K562 (cell line): Measurements from ENCODE around the gene AIFM1. TPM values are rescaled to one million over a fixed set of nuclear protein-coding genes. Genes with fewer than 3 reads are reported as not detected.
A peak's percentile ranks its signal among the peaks of the same experiment; 100 is the strongest.

ENCODE experiments used
- CHD7 ChIP-seq: fragments of 200-600 bp; sonication (generic); IDR thresholded peaks from one replicate; pipeline ENCODE4 v1.6.1; 2012; ENCODE audit warnings: mild to moderate bottlenecking, low read depth, low read length, inconsistent platforms
- ETV6 ChIP-seq, 3 experiments: fragments of 150-350 bp in 1 of 3; sonication (generic) in 1 of 3; formaldehyde crosslinking in 1 of 3; IDR thresholded peaks; 2 replicates each; pipeline versions ENCODE4 v1.6.1 to v1.8.0; 2014 to 2022; ENCODE audit warnings: borderline replicate concordance in 2 of 3, low read depth in 2 of 3, antibody characterized with exemption in 1 of 3, low read length in 1 of 3, mild to moderate bottlenecking in 1 of 3, missing genetic modification reagents in 1 of 3
- GTF2E2 ChIP-seq: fragments of 200-800 bp; sonication (Bioruptor generic); IDR thresholded peaks from 2 replicates; pipeline ENCODE4 v1.6.1; 2016; ENCODE audit warnings: missing genetic modification characterization, missing compliant biosample characterization
- HNRNPH1 ChIP-seq: fragments of 200-400 bp; formaldehyde crosslinking; optimal IDR thresholded peaks from 2 replicates; pipeline ENCODE3; 2017; ENCODE audit warnings: low read depth, mild to moderate bottlenecking, low read length, moderate library complexity
- MAFF ChIP-seq: IDR thresholded peaks from 2 replicates; pipeline ENCODE4 v1.6.1; 2012; ENCODE audit warnings: low read length, improper control_type of control experiment
- NR4A1 ChIP-seq, 2 experiments: fragments of 250-450 bp in 1 of 2; fragments of 450-650 bp in 1 of 2; sonication (Bioruptor Pico) in 1 of 2; IDR thresholded peaks; 2 replicates each; pipeline versions ENCODE4 v1.4.0 to v1.6.1; 2016 to 2020; ENCODE audit warnings: mild to moderate bottlenecking in 2 of 2, missing compliant biosample characterization in 1 of 2, missing genetic modification characterization in 1 of 2, moderate library complexity in 1 of 2
- PHF20 ChIP-seq: fragments of 450-650 bp; IDR thresholded peaks from 2 replicates; pipeline ENCODE4 v1.6.1; 2018; ENCODE audit not compliant: partially characterized antibody
- SLC30A9 ChIP-seq: fragments of 250-450 bp; sonication (Bioruptor Pico); IDR thresholded peaks from 2 replicates; pipeline ENCODE4 v1.8.0; 2022; ENCODE audit warnings: mild to moderate bottlenecking, moderate library complexity
- ZC3H11A ChIP-seq: IDR thresholded peaks from 2 replicates; pipeline ENCODE4 v1.6.1; 2012; ENCODE audit warnings: low read depth, low read length, improper control_type of control experiment
- ZNF124 ChIP-seq: sonication (generic); formaldehyde crosslinking; IDR thresholded peaks from 2 replicates; pipeline ENCODE4 v1.8.1; 2022; ENCODE audit warnings: missing genetic modification reagents
- ZNF830 ChIP-seq: fragments of 250-450 bp; sonication (Bioruptor Pico); IDR thresholded peaks from 2 replicates; pipeline ENCODE4 v1.5.0; 2021; ENCODE audit warnings: mild to moderate bottlenecking
- polyA plus RNA-seq, 8 experiments: library from polyadenylated mRNA; depleted of rRNA in 4 of 8; stranded (reverse) in 5 of 8; unstranded in 3 of 8; fragments of >200 nt; fragmentation: Nextera tagmentation in 2 of 8; fragmentation: Illumina TruSeq in 1 of 8; extraction: Ambion mirVana in 2 of 8; extraction: Trizol in 1 of 8; gene quantifications; 2 replicates each; pipeline versions ENCODE4 v1.2.1 to v1.2.3, GENCODE V29; 2011 to 2014; ENCODE audit warnings: inconsistent platforms in 1 of 8, missing spikeins in 1 of 8
- total RNA-seq, 7 experiments: library from RNA; depleted of rRNA in 6 of 7; stranded (reverse); fragments of >200 nt in 6 of 7; fragmentation: Illumina TruSeq in 2 of 7; extraction: Trizol in 2 of 7; gene quantifications; 2 replicates each; pipeline versions ENCODE4 v1.2.1 to v1.2.3, GENCODE V29; 2011 to 2021; ENCODE audit warnings: low replicate concordance in 1 of 7
- TF ChIP-seq, protein P1 (sequence below): fragments of 250-450 bp; sonication (Bioruptor Pico); IDR thresholded peaks from 2 replicates; pipeline ENCODE4 v1.8.0; 2021; ENCODE audit warnings: mild to moderate bottlenecking, moderate library complexity
- TF ChIP-seq, protein P2 (sequence below): fragments of 250-450 bp; sonication (Bioruptor Pico); IDR thresholded peaks from 2 replicates; pipeline ENCODE4 v1.8.0; 2022; ENCODE audit warnings: inconsistent platforms

Gene AIFM1
- total and polyA plus RNA-seq, 9 of the 15 experiments (the other 6 are each of a cell fraction or from before 2014, with no cell fraction given), result 51.0 to 117 (median 91.2) TPM

DNA sequence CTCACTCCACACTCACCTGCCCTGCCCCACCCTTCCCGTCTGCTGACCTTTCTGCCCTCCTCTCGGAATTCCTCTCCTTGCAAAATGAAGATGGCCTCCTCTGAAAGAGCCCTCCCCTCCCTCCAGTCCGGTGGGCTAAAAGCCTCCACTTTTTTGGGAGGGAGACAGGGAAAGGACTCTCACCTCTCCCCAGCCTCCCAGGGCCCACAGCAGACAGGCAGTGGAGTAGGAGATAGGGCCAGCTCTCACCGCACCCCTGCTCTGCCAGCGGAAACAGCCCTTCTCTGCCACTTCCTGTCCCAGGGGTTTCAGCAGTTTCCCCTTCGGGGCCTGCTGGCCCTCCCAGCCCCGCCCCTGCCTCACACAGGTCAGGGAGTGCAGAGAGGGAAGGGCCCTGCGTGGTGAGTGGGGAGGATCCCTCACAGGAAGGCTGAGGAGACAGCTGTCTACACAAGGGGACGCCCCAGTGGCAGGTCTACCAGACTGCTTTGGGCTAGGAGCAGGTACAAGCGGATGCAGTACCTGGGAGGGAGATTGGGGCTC, 73.6 kb downstream of the AIFM1 start (continued):
- TF ChIP-seq CHD7, result no peak
- no peak for TF ChIP-seq PHF20
- no peak for TF ChIP-seq HNRNPH1
- no peak for TF ChIP-seq GTF2E2 (tag)
- TF ChIP-seq, protein P1, sequence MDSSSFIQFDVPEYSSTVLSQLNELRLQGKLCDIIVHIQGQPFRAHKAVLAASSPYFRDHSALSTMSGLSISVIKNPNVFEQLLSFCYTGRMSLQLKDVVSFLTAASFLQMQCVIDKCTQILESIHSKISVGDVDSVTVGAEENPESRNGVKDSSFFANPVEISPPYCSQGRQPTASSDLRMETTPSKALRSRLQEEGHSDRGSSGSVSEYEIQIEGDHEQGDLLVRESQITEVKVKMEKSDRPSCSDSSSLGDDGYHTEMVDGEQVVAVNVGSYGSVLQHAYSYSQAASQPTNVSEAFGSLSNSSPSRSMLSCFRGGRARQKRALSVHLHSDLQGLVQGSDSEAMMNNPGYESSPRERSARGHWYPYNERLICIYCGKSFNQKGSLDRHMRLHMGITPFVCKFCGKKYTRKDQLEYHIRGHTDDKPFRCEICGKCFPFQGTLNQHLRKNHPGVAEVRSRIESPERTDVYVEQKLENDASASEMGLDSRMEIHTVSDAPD (CRISPR knock-in tag), result no peak
- TF ChIP-seq ETV6 (IDR thresholded peaks at IDR 0.05; ENCODE audit: borderline replicate concordance in 1 of 2, low read depth in 2 of 2, low read length in 1 of 2), result 0 out of 4 replicates have a peak, but pooled peaks of 1 of the 2 experiments have one; percentile 31
- TF ChIP-seq ETV6 (CRISPR knock-in tag; IDR thresholded peaks at IDR 0.05; ENCODE audit: borderline replicate concordance), result no peak
- no peak for TF ChIP-seq SLC30A9 (CRISPR knock-in tag)
- TF ChIP-seq MAFF, result no peak
- TF ChIP-seq ZNF124 (CRISPR knock-in tag), result no peak
- TF ChIP-seq NR4A1 (CRISPR knock-in tag; IDR thresholded peaks at IDR 0.05), result no peak
- TF ChIP-seq NR4A1 (tag; IDR thresholded peaks at IDR 0.05), result no peak
- TF ChIP-seq ZC3H11A, result no peak
- no peak for TF ChIP-seq ZNF830
- TF ChIP-seq, protein P2, sequence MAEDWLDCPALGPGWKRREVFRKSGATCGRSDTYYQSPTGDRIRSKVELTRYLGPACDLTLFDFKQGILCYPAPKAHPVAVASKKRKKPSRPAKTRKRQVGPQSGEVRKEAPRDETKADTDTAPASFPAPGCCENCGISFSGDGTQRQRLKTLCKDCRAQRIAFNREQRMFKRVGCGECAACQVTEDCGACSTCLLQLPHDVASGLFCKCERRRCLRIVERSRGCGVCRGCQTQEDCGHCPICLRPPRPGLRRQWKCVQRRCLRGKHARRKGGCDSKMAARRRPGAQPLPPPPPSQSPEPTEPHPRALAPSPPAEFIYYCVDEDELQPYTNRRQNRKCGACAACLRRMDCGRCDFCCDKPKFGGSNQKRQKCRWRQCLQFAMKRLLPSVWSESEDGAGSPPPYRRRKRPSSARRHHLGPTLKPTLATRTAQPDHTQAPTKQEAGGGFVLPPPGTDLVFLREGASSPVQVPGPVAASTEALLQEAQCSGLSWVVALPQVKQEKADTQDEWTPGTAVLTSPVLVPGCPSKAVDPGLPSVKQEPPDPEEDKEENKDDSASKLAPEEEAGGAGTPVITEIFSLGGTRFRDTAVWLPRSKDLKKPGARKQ (CRISPR knock-in tag), result no peak
